Activated B cell treated with CpG ODN at 0.5 μM for 24 hours (primary cell): ENCODE results near the gene GFRA1. TPM values are rescaled to one million over a fixed set of nuclear protein-coding genes. Genes with fewer than 3 reads are reported as not detected.

ENCODE experiments used
- ATAC-seq: fragments of 200-7000 bp; cut with Tn5 transposase; one replicate; pipeline ENCODE4 v1.10.0; 2021; ENCODE audit warnings: low read depth, mild to moderate bottlenecking, moderate library complexity
- CTCF ChIA-PET: fragments of 350-600 bp; sonication (Branson Sonifier 250); formaldehyde crosslinking; loops from one replicate; lab custom pipeline; 2021; ENCODE audit warnings: antibody characterized with exemption; lab: Charles Lee
- POLR2A ChIA-PET: fragments of 350-600 bp; sonication (Branson Sonifier 250); formaldehyde crosslinking; loops from one replicate; lab custom pipeline; 2021; ENCODE audit warnings: antibody characterized with exemption; lab: Charles Lee
- DNase-seq: peaks from one replicate; pipeline ENCODE4 v3.0.0; 2022
- H3K27ac Mint-ChIP-seq: one replicate; pipeline ENCODE4 v1.8.0; 2020; ENCODE audit warnings: mixed read lengths
- H3K27me3 Mint-ChIP-seq: one replicate; pipeline ENCODE4 v1.8.0; 2021; ENCODE audit warnings: mixed read lengths
- H3K36me3 Mint-ChIP-seq: one replicate; pipeline ENCODE4 v1.8.0; 2021; ENCODE audit warnings: low read depth, mixed read lengths
- H3K4me1 Mint-ChIP-seq: one replicate; pipeline ENCODE4 v1.8.0; 2021; ENCODE audit warnings: mixed read lengths
- H3K4me3 Mint-ChIP-seq: one replicate; pipeline ENCODE4 v1.8.0; 2020; ENCODE audit warnings: mild to moderate bottlenecking, mixed read lengths
- H3K9me3 Mint-ChIP-seq: one replicate; pipeline ENCODE4 v1.8.0; 2020; ENCODE audit warnings: mixed read lengths
- CTCF ChIP-seq: fragments of 200-600 bp; IDR thresholded peaks from one replicate; pipeline ENCODE4 v1.8.0; 2022; ENCODE audit warnings: antibody characterized with exemption, mild to moderate bottlenecking
- intact Hi-C: fragments of 100-400 bp; cut with micrococcal nuclease; formaldehyde crosslinking; loops from one replicate; pipeline ENCODE4 v1.15.1; 2024
- total RNA-seq: library from RNA; stranded (reverse); gene quantifications from 2 replicates; pipeline ENCODE4 v1.2.3, GENCODE V29; 2022

The GFRA1 gene
- total RNA-seq, 1 donor from 2014 or later, result not detected

- ChIA-PET CTCF (no interaction called here), POLR2A (no interaction called here)
- Mint-ChIP-seq H3K36me3 (no peaks in the 10 kb centered on the region), H3K4me1 (no peaks in the 10 kb centered on the region), H3K4me3 (no peak overlapping the region), H3K9me3 (peaks cover 6% of the 10 kb centered on the region), H3K27ac (no peak overlapping the region), H3K27me3 (no peaks in the 10 kb centered on the region)
- DNase-seq, result no peak
- intact Hi-C loops, result no loop called here
- ATAC-seq, result no peak
- no peak for TF ChIP-seq CTCF
Measured at GRCh38 chr10:116194061-116194460, 78.9 kb downstream of the GFRA1 start.

- intact Hi-C loops, result no loop called here
- ATAC-seq, result no peak
- Mint-ChIP-seq H3K27me3 (no peaks in the 10 kb centered on the region), H3K4me1 (no peaks in the 10 kb centered on the region), H3K27ac (no peak overlapping the region), H3K36me3 (no peaks in the 10 kb centered on the region), H3K4me3 (no peak overlapping the region), H3K9me3 (peaks cover 9% of the 10 kb centered on the region)
- TF ChIP-seq CTCF, result no peak
- CTCF ChIA-PET, result no interaction called here
- POLR2A ChIA-PET, result no interaction called here
- no peak for DNase-seq
Measured at GRCh38 chr10:116190883-116191282, 82.1 kb downstream of the GFRA1 start.

GRCh38 chr10:116186273-116186672, 86.7 kb downstream of the GFRA1 start:
- DNase-seq (no peak), ATAC-seq (no peak)
- no peak for TF ChIP-seq CTCF
- CTCF ChIA-PET, result no interaction called here
- Mint-ChIP-seq H3K4me1 (no peaks in the 10 kb centered on the region), H3K9me3 (peaks cover 3% of the 10 kb centered on the region), H3K36me3 (no peaks in the 10 kb centered on the region), H3K27me3 (no peaks in the 10 kb centered on the region), H3K27ac (no peak overlapping the region), H3K4me3 (no peak overlapping the region)
- intact Hi-C loops, result no loop called here
- POLR2A ChIA-PET, result no interaction called here

GRCh38 chr10:116185199-116185867, 87.7 kb downstream of the GFRA1 start:
- ATAC-seq (no peak), DNase-seq (no peak)
- no peak overlapping the region for H3K4me3 Mint-ChIP-seq
- no peaks in the 10 kb centered on the region for H3K4me1 Mint-ChIP-seq
- no peaks in the 10 kb centered on the region for H3K27me3 Mint-ChIP-seq
- no peak for TF ChIP-seq CTCF
- peaks cover 3% of the 10 kb centered on the region for H3K9me3 Mint-ChIP-seq
- ChIA-PET POLR2A (no interaction called here), CTCF (no interaction called here)
- no peak overlapping the region for H3K27ac Mint-ChIP-seq
- no peaks in the 10 kb centered on the region for H3K36me3 Mint-ChIP-seq
- intact Hi-C loops, result no loop called here

GRCh38 chr10:116184512-116184794, 88.6 kb downstream of the GFRA1 start:
- ATAC-seq, result no peak
- CTCF ChIA-PET, result no interaction called here
- Mint-ChIP-seq H3K27me3 (no peaks in the 10 kb centered on the region), H3K4me3 (no peak overlapping the region), H3K4me1 (no peaks in the 10 kb centered on the region), H3K36me3 (no peaks in the 10 kb centered on the region), H3K9me3 (peaks cover 3% of the 10 kb centered on the region), H3K27ac (no peak overlapping the region)
- intact Hi-C loops, result no loop called here
- POLR2A ChIA-PET, result no interaction called here
- no peak for DNase-seq
- no peak for TF ChIP-seq CTCF
